ENCODE measurements around the gene P2RX7.
"Not testable (repeated sequence)": the region's sequence is repeated elsewhere in the genome, so short reads cannot be mapped to it uniquely, and the experiment has no call there.

P2RX7 gene

GRCh38 chr12:121205491-121205890 is 72.8 kb downstream of the P2RX7 start:
- no peak for DNase-seq (ENCODE audit: low read depth in 2 of 2)

- not testable (repeated sequence) for DNase-seq (ENCODE audit: low read depth in 2 of 2)
Observed at GRCh38 chr12:121208571-121208970, 75.9 kb downstream of the P2RX7 start.

GRCh38 chr12:121209221-121209620 is 76.5 kb downstream of the P2RX7 start:
- no peak for DNase-seq (ENCODE audit: low read depth in 2 of 2)

DNA sequence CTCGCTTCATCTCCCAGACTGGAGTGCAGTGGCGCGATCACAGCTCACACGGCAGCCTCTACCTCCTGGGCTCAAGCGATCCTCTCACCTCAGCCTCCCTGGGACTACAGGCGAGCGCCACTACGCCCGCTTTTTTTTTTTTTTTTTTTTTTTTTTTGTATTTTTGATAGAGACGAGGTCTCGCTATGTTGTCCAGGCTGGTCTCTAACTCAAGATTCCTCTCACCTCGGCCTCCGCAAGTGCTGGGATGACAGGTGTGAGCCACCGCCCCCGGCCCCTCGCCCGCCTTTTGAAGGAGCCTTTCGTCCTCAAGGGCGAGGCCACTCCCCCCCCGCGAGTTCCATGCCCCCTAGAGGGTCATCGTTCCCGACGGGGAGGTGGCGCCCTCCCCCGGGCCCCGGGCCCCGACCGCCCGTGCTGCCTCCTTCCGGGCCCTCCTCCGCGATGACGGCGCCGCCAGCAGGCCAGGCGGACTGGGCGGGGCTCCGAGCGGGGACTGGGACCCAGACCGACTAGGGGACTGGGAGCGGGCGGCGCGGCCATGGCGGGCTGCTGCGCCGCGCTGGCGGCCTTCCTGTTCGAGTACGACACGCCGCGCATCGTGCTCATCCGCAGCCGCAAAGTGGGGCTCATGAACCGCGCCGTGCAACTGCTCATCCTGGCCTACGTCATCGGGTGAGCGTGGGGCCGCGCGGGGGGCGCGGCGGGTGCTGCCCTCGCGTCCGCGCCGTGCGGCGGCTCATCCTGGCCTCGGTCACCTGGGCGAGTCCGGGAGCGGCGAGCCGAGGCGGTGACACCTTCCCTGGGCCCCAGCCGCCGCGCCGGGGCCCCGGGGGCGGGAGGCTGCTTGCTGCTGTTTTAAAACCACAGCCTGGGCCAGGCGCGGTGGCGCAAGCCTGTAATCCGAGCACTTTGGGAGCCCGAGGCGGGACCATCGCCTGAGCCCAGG is 77.2 kb downstream of the P2RX7 start, which contains the start of gene P2RX4:
P2RX4 (plus strand) TSS at position 506 of the 949 bp plus-strand sequence; CDS start at position 542, 36 bp downstream.
- peak; percentile 66 to 79 for DNase-seq (ENCODE audit: low read depth in 2 of 2)

- DNase-seq (ENCODE audit: low read depth in 2 of 2) = no peak
Observed at GRCh38 chr12:121212875-121213274, 80.2 kb downstream of the P2RX7 start.

DNA sequence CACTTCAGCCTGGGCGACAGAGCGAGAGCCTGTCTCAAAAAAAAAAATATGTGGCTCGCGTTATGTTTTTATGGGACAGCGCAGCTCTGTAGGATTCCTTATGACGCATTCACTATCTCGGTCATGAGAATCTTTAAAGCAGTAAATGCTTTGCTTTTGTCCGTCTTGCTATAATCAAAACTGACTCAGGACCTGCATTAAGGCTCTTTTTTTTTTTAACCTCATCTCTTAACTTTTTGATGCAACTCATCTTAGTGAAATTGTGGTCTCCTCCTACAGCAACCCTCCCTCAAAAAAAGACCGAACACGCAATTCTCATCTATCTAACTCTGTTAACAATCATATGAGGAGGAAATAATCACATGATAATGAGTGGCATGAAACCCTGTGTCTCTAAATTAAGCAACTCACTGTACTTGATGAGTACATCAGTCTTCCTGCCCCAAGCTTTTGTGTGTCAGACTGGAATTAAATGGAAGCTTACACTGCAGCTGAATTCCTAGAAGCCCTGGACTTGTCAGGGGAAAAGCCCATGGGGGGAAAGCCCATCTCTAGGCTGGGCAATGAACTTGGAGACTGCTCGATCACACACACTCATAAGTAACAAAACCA is 81.6 kb downstream of the P2RX7 start:
- DNase-seq (ENCODE audit: low read depth in 2 of 2) = no peak

GRCh38 chr12:121214855-121215745 is 82.4 kb downstream of the P2RX7 start:
- DNase-seq (ENCODE audit: low read depth in 2 of 2) = no peak

GRCh38 chr12:121216102-121216501 is 83.4 kb downstream of the P2RX7 start:
- no peak for DNase-seq (ENCODE audit: low read depth in 2 of 2)

- no peak for DNase-seq (ENCODE audit: low read depth in 2 of 2)
Observed at GRCh38 chr12:121217063-121217462, 84.4 kb downstream of the P2RX7 start.

- DNase-seq (ENCODE audit: low read depth in 2 of 2) = no peak
Observed at GRCh38 chr12:121217761-121218160, 85.1 kb downstream of the P2RX7 start.

GRCh38 chr12:121218588-121219352 is 86.1 kb downstream of the P2RX7 start:
- DNase-seq (ENCODE audit: low read depth in 2 of 2) = no peak

DNA sequence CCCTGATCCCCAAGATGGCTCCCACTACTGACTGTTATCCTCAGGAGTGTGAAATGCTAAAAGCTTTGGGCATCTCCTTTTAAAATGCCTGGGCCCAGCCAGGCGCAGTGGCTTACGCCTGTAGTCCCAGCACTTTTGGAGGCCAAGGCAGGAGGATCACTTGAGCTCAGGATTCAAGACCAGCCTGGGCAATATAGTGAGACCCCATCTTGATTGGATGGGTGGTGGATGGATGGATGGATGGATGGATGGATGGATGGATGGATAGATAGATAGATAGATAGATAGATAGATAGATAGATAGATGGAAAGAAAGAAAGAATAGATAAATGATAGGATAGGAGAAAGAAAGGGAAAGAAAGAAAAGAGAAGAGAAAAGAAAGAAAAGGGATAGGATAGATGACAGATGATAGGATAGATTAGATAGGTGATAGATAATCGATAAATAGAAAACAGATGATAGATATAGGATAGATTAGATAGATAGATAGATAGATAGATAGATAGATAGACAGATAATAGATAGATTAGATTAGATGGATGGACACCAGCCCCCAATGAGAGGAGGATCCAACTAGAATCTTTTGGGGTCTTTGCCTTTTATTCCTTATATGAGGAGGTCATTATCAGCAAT is 86.8 kb downstream of the P2RX7 start:
- DNase-seq (ENCODE audit: low read depth in 2 of 2) = no peak

DNA sequence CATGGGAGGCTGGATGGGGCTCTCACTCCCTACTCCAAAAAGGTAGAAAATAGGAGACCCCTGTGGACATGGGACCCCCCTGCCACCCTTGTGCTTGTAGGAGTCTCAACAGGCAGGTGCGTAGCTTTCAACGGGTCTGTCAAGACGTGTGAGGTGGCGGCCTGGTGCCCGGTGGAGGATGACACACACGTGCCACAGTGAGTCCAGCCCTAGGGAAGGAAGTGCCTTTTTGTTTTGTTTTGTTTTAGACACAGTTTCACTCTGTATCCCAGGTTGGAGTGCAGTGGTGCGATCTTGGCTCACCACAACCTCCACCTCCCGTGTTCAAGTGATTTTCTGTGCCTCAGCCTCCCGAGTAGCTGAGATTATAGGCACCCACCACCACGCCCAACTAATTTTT is 90.2 kb downstream of the P2RX7 start:
- no peak for DNase-seq (ENCODE audit: low read depth in 2 of 2)

DNA sequence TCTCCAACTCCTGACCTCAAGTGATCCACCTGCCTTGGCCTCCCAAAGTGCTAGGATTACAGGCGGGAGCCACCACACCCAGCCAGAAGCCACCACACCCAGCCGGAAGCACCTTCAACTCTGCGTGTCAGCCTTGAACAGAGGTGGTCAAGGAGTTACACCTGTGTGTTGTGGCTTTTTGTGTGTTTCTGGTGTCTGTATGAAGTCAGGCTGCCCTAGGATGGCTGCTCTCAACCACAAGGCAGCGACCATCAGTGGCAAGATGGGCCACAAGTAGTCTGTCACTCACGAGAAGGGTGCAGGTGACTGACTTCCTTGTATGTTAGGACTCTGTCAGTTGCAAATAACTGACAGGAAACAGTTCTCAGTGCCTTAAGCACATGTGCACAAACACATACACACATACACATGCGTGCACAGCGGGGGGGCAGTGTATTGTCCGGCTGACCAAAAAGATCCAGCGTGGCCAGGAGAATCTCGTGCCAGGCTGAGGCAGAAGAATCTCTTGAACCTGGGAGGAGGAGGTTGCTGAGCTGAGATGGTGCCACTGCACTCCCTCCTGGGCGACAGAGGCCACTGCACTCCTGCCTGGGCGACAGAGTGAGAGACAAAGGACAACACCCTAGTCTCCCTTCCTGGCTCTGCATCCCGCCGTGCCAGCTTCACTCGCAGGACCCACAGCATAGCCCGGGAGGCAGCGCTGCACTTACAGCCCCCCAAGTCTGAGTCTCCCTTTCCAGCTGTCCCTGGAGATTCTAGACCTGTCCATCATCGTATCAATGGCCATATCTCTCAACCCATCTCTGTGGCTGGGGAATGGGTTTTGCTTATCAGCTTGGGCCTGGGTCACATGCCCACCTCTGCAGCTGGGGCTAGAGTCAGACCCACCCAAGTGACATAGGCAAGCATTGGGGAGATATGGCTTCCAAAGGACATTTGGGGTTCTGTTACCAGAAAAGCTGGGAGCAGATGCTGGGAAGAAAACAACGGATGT is 90.9 kb downstream of the P2RX7 start:
- no peak for DNase-seq (ENCODE audit: low read depth in 2 of 2)

GRCh38 chr12:121224591-121224990 is 91.9 kb downstream of the P2RX7 start:
- DNase-seq (ENCODE audit: low read depth in 2 of 2) = no peak

GRCh38 chr12:121226399-121226798 is 93.7 kb downstream of the P2RX7 start:
- no peak for DNase-seq (ENCODE audit: low read depth in 2 of 2)

- not testable (repeated sequence) for DNase-seq (ENCODE audit: low read depth in 2 of 2)
Observed at GRCh38 chr12:121226871-121227270, 94.2 kb downstream of the P2RX7 start.

DNA sequence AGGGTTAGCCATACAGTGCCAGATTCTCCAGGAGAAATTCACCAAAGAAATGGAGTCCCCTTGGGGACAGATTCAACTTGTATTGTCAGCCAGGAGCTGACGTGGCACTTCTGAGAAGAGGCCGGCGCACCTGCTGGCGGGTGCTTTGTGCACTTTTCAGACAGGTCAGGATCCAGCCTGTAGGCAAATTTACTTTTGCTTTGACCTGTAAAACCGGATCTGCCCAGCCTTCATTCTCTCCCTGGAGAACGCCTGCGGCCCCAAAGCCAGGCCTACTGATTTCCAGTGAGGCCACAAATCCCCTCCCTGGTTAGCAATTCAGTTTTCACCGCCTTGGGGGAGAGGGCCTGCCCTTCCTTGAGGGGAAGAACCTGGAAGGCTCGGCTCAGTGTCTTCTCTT is 94.6 kb downstream of the P2RX7 start:
- no peak for DNase-seq (ENCODE audit: low read depth in 2 of 2)

- no peak for DNase-seq (ENCODE audit: low read depth in 2 of 2)
Observed at GRCh38 chr12:121228919-121229665, 96.4 kb downstream of the P2RX7 start.

Data from stimulated activated CD8-positive, alpha-beta memory T cell treated with anti-CD3 and anti-CD28 coated beads, Interleukin-2, amount 100 ng/mL, for 1 hour (primary cell).